Activated CD4-positive, alpha-beta T cell treated with anti-CD3 and anti-CD28 coated beads, Interleukin-2, amount 50 U/mL, for 4 hours (primary cell): ENCODE data around the gene PTBP2.

Experiments
- DNase-seq, 2 experiments: peaks; one replicate each; pipeline ENCODE4 v3.0.0-alpha.2; 2020

Gene PTBP2

GRCh38 chr1:96825950-96826576 lies 104.5 kb downstream of the PTBP2 start:
- DNase-seq: no peak

GRCh38 chr1:96833376-96833775 lies 111.8 kb downstream of the PTBP2 start:
- no peak for DNase-seq

GRCh38 chr1:96834986-96835385 lies 113.4 kb downstream of the PTBP2 start:
- no peak for DNase-seq

GRCh38 chr1:96837057-96837780 lies 115.6 kb downstream of the PTBP2 start:
- no peak for DNase-seq

- DNase-seq: no peak
Measured at GRCh38 chr1:96837781-96838216, 116.2 kb downstream of the PTBP2 start.

GRCh38 chr1:96840396-96840795 lies 118.8 kb downstream of the PTBP2 start:
- DNase-seq: no peak

- DNase-seq: no peak
Measured at GRCh38 chr1:96842215-96842614, 120.6 kb downstream of the PTBP2 start.

GRCh38 chr1:96843196-96843595 lies 121.6 kb downstream of the PTBP2 start:
- DNase-seq: no peak

GRCh38 chr1:96843601-96844000 lies 122.0 kb downstream of the PTBP2 start:
- DNase-seq: no peak

GRCh38 chr1:96845464-96845863 lies 123.9 kb downstream of the PTBP2 start:
- DNase-seq: peak in 1 of 2 experiments; percentile 1

GRCh38 chr1:96861836-96862235 lies 140.3 kb downstream of the PTBP2 start:
- DNase-seq: no peak

- no peak for DNase-seq
Measured at GRCh38 chr1:96863449-96863848, 141.9 kb downstream of the PTBP2 start.
